CD4-positive, CD25-positive, alpha-beta regulatory T cell (primary cell): ENCODE data around the gene KDM3B. TPM values are rescaled to one million over a fixed set of nuclear protein-coding genes. Genes with fewer than 3 reads are reported as not detected.

ENCODE experiments used
- ATAC-seq, 2 donors: fragments of 150-1000 bp; cut with Tn5 transposase; one replicate each; pipeline ENCODE4 v1.10.0; 2021; ENCODE audit warnings: low read depth in 2 of 2, moderate number of reproducible peaks in 2 of 2, moderate library complexity in 1 of 2
- DNase-seq, 3 donors: peaks; one replicate each; pipeline versions ENCODE4 v3.0.0 to v3.0.0-alpha.2; 2012 to 2022; ENCODE audit warnings: mixed read lengths in 1 of 3
- H3K27ac ChIP-seq: one replicate; pipeline ENCODE4 v1.7.0; 2013; ENCODE audit warnings: mild to moderate bottlenecking, low read length; ENCODE audit not compliant: insufficient read depth, poor library complexity, severe bottlenecking
- H3K27me3 ChIP-seq: one replicate; pipeline ENCODE4 v1.7.0; 2013; ENCODE audit warnings: low read length; ENCODE audit not compliant: control insufficient read depth, insufficient read depth
- H3K36me3 ChIP-seq: one replicate; pipeline ENCODE4 v1.7.0; 2013; ENCODE audit warnings: mild to moderate bottlenecking, low read length, moderate library complexity; ENCODE audit not compliant: control insufficient read depth, insufficient read depth
- H3K4me1 ChIP-seq: 2 replicates; pipeline ENCODE4 v1.7.0; 2013; ENCODE audit warnings: mild to moderate bottlenecking, low read length; ENCODE audit not compliant: insufficient read depth, control insufficient read depth, poor library complexity, severe bottlenecking
- H3K4me3 ChIP-seq: one replicate; pipeline ENCODE4 v1.7.0; 2013; ENCODE audit warnings: low read depth, mild to moderate bottlenecking, low read length, moderate library complexity
- H3K9me3 ChIP-seq, 2 experiments: 1 replicate in 1 of 2; 2 replicates in 1 of 2; pipeline ENCODE4 v1.7.0; 2013; ENCODE audit warnings: low read length in 2 of 2, mild to moderate bottlenecking in 1 of 2, moderate library complexity in 1 of 2; ENCODE audit not compliant: control insufficient read depth in 2 of 2
- H3K27ac Mint-ChIP-seq, 3 donors: one replicate each; pipeline ENCODE4 v1.8.0; 2020 to 2022; ENCODE audit warnings: mild to moderate bottlenecking in 3 of 3, mixed read lengths in 3 of 3, moderate library complexity in 2 of 3
- H3K27me3 Mint-ChIP-seq: one replicate; pipeline ENCODE4 v1.8.0; 2022; ENCODE audit warnings: mild to moderate bottlenecking, mixed read lengths
- H3K36me3 Mint-ChIP-seq: one replicate; pipeline ENCODE4 v1.8.0; 2020; ENCODE audit warnings: mixed read lengths
- H3K4me1 Mint-ChIP-seq, 4 donors: one replicate each; pipeline ENCODE4 v1.8.0; 2020 to 2022; ENCODE audit warnings: mixed read lengths in 4 of 4, mild to moderate bottlenecking in 1 of 4
- H3K4me3 Mint-ChIP-seq, 4 donors: one replicate each; pipeline ENCODE4 v1.8.0; 2020 to 2022; ENCODE audit warnings: mild to moderate bottlenecking in 4 of 4, mixed read lengths in 4 of 4, moderate library complexity in 3 of 4
- H3K9me3 Mint-ChIP-seq, 7 donors: one replicate each; pipeline ENCODE4 v1.8.0; 2020 to 2022; ENCODE audit warnings: mixed read lengths in 7 of 7, mild to moderate bottlenecking in 3 of 7, moderate library complexity in 2 of 7
- polyA plus RNA-seq, 4 donors: library from polyadenylated mRNA; unstranded; fragments of 300-500 nt; fragmentation: Illumina TruSeq; gene quantifications; one replicate each; pipeline ENCODE4 v1.2.3, GENCODE V29; 2021
- total RNA-seq: library from RNA; stranded (reverse); gene quantifications from one replicate; pipeline ENCODE4 v1.2.3, GENCODE V29; 2022

Gene KDM3B
- total and polyA plus RNA-seq, 5 donors from 2014 or later, result 12.8 to 77.1 (median 13.8) TPM

- peak; percentile 97 to 100 (median 97) for DNase-seq
- Mint-ChIP-seq H3K4me3 (peak within 1 kb of the TSS; percentile 77 to 92 (median 83)), H3K36me3 (no peaks in the 10 kb centered on the region), H3K27me3 (peaks cover 11% of the 10 kb centered on the region), H3K9me3 (no peaks in the 10 kb centered on the region), H3K4me1 (peaks cover 0 to 18% (median 5%) of the 10 kb centered on the region in 4 donors), H3K27ac (peak within 1 kb of the TSS; percentile 13 to 48 (median 28))
- Histone ChIP-seq H3K4me1 (peaks cover 13% of the 10 kb centered on the region), H3K27ac (peak within 1 kb of the TSS; percentile 69), H3K27me3 (no peaks in the 10 kb centered on the region), H3K4me3 (peak within 1 kb of the TSS; percentile 94), H3K36me3 (no peaks in the 10 kb centered on the region), H3K9me3 (no peaks in the 10 kb centered on the region)
- peak; percentile 100 for ATAC-seq
Measured at GRCh38 chr5:138331449-138332368, 20.8 kb upstream of the KDM3B start, which contains the start of gene CDC25C. CDC25C (minus strand) TSS chr5:138331804; CDS start chr5:138331180, 624 bp downstream.

GRCh38 chr5:138334867-138335447 lies 17.5 kb upstream of the KDM3B start:
- H3K36me3 ChIP-seq, result no peaks in the 10 kb centered on the region
- no peak overlapping the region for H3K27ac ChIP-seq
- Mint-ChIP-seq H3K9me3 (no peaks in the 10 kb centered on the region), H3K4me3 (peak overlapping the region in 2 of 4 donors; percentile 26 to 41), H3K27me3 (peaks cover 11% of the 10 kb centered on the region), H3K27ac (peak overlapping the region in 1 of 3 donors; percentile 36), H3K36me3 (no peaks in the 10 kb centered on the region), H3K4me1 (peaks cover 0 to 40% (median 15%) of the 10 kb centered on the region in 4 donors)
- no peak overlapping the region for H3K4me3 ChIP-seq
- no peaks in the 10 kb centered on the region for H3K27me3 ChIP-seq
- DNase-seq (no peak), ATAC-seq (no peak)
- no peaks in the 10 kb centered on the region for H3K9me3 ChIP-seq
- H3K4me1 ChIP-seq, result peaks cover 36% of the 10 kb centered on the region

- peak in 1 of 3 donors; percentile 63 for DNase-seq
- H3K27me3 ChIP-seq, result no peaks in the 10 kb centered on the region
- peaks cover 9% of the 10 kb centered on the region for H3K36me3 ChIP-seq
- H3K4me1 Mint-ChIP-seq, result peaks cover 0 to 46% (median 27%) of the 10 kb centered on the region in 4 donors
- peak; percentile 2 for ATAC-seq
- H3K27me3 Mint-ChIP-seq, result peaks cover 6% of the 10 kb centered on the region
- no peaks in the 10 kb centered on the region for H3K9me3 ChIP-seq
- H3K4me3 ChIP-seq, result peak overlapping the region; percentile 65
- peak overlapping the region; percentile 99 to 100 (median 100) for H3K27ac Mint-ChIP-seq
- peaks cover 29% of the 10 kb centered on the region for H3K4me1 ChIP-seq
- peaks cover 8% of the 10 kb centered on the region for H3K36me3 Mint-ChIP-seq
- H3K9me3 Mint-ChIP-seq, result no peaks in the 10 kb centered on the region
- peak overlapping the region; percentile 87 for H3K27ac ChIP-seq
- peak overlapping the region; percentile 78 to 93 (median 92) for H3K4me3 Mint-ChIP-seq
Measured at GRCh38 chr5:138336952-138337684, 15.4 kb upstream of the KDM3B start.

- H3K4me1 ChIP-seq, result peaks cover 27% of the 10 kb centered on the region
- H3K9me3 ChIP-seq, result no peaks in the 10 kb centered on the region
- no peaks in the 10 kb centered on the region for H3K27me3 ChIP-seq
- H3K27ac ChIP-seq, result peak within 1 kb of the TSS; percentile 87
- Mint-ChIP-seq H3K27ac (peak within 1 kb of the TSS; percentile 99 to 100 (median 100)), H3K4me1 (peaks cover 1 to 43% (median 26%) of the 10 kb centered on the region in 4 donors), H3K4me3 (peak within 1 kb of the TSS; percentile 92 to 99 (median 94)), H3K27me3 (peaks cover 5% of the 10 kb centered on the region), H3K9me3 (no peaks in the 10 kb centered on the region), H3K36me3 (peaks cover 8% of the 10 kb centered on the region)
- peaks cover 9% of the 10 kb centered on the region for H3K36me3 ChIP-seq
- H3K4me3 ChIP-seq, result peak within 1 kb of the TSS; percentile 81
- ATAC-seq (peak; percentile 91), DNase-seq (peak; percentile 82 to 96 (median 95))
Measured at GRCh38 chr5:138337685-138338410, 14.6 kb upstream of the KDM3B start, which contains the start of gene FAM53C. FAM53C (plus strand) TSS chr5:138338266; CDS start chr5:138341336, 3,070 bp downstream.

GRCh38 chr5:138338411-138339090 lies 13.9 kb upstream of the KDM3B start:
- peak overlapping the region; percentile 81 for H3K4me3 ChIP-seq
- no peaks in the 10 kb centered on the region for H3K9me3 Mint-ChIP-seq
- H3K4me1 ChIP-seq, result peaks cover 27% of the 10 kb centered on the region
- peaks cover 11% of the 10 kb centered on the region for H3K36me3 Mint-ChIP-seq
- peaks cover 11% of the 10 kb centered on the region for H3K36me3 ChIP-seq
- H3K27me3 ChIP-seq, result no peaks in the 10 kb centered on the region
- H3K9me3 ChIP-seq, result no peaks in the 10 kb centered on the region
- H3K27ac ChIP-seq, result peak overlapping the region; percentile 87
- H3K27ac Mint-ChIP-seq, result peak overlapping the region; percentile 84 to 95 (median 94)
- H3K4me3 Mint-ChIP-seq, result peak overlapping the region; percentile 92 to 99 (median 94)
- ATAC-seq (no peak), DNase-seq (no peak)
- peaks cover 5 to 45% (median 26%) of the 10 kb centered on the region in 4 donors for H3K4me1 Mint-ChIP-seq
- peaks cover 5% of the 10 kb centered on the region for H3K27me3 Mint-ChIP-seq

- H3K4me1 Mint-ChIP-seq, result peaks cover 5 to 45% (median 28%) of the 10 kb centered on the region in 4 donors
- H3K27me3 ChIP-seq, result no peaks in the 10 kb centered on the region
- no peaks in the 10 kb centered on the region for H3K9me3 ChIP-seq
- DNase-seq (peak in 1 of 3 donors; percentile 18), ATAC-seq (no peak)
- H3K9me3 Mint-ChIP-seq, result no peaks in the 10 kb centered on the region
- H3K27ac ChIP-seq, result peak overlapping the region; percentile 87
- H3K4me3 ChIP-seq, result peak overlapping the region; percentile 81
- H3K36me3 Mint-ChIP-seq, result peaks cover 16% of the 10 kb centered on the region
- H3K4me1 ChIP-seq, result peaks cover 27% of the 10 kb centered on the region
- peaks cover 5% of the 10 kb centered on the region for H3K27me3 Mint-ChIP-seq
- H3K36me3 ChIP-seq, result peaks cover 16% of the 10 kb centered on the region
- peak overlapping the region; percentile 84 to 95 (median 94) for H3K27ac Mint-ChIP-seq
- H3K4me3 Mint-ChIP-seq, result peak overlapping the region; percentile 92 to 99 (median 94)
Measured at GRCh38 chr5:138339091-138339456, 13.4 kb upstream of the KDM3B start.
